ENCODE measurements around the gene CXCL14.

- TF ChIP-seq CTCF (CRISPR knock-in tag; IDR thresholded peaks at IDR 0.05) = no peak
- TF ChIP-seq HNF1B (CRISPR knock-in tag; IDR thresholded peaks at IDR 0.05) = no peak
- TF ChIP-seq POLR2A (IDR thresholded peaks at IDR 0.05; ENCODE audit: insufficient read depth in 1 of 2, low read depth in 2 of 2, low read length in 2 of 2) = no peak
- TF ChIP-seq SAP130 (CRISPR knock-in tag; IDR thresholded peaks at IDR 0.05; ENCODE audit: low read depth) = no peak
- TF ChIP-seq NFKB2 (CRISPR knock-in tag; IDR thresholded peaks at IDR 0.05; ENCODE audit: borderline replicate concordance) = no peak
- TF ChIP-seq ZNF263 (CRISPR knock-in tag; IDR thresholded peaks at IDR 0.05) = no peak
- TF ChIP-seq REST (IDR thresholded peaks at IDR 0.05; ENCODE audit: borderline replicate concordance in 1 of 2, low read depth in 1 of 2, low read length in 2 of 2) = no peak
- no peak for TF ChIP-seq FOSL2 (CRISPR knock-in tag; IDR thresholded peaks at IDR 0.05)
- no peak for TF ChIP-seq POLR2AphosphoS2 (IDR thresholded peaks at IDR 0.05; ENCODE audit: low read depth, low read length)
- no peak for TF ChIP-seq SP140L (CRISPR knock-in tag; IDR thresholded peaks at IDR 0.05; ENCODE audit: borderline replicate concordance)
These were observed 31.9 kb downstream of the CXCL14 start for GRCh38 chr5:135546912-135547311.

Measured in HepG2 (cell line).